Measurements from ENCODE around the gene MOCS3.
A peak's percentile ranks its signal among the peaks of the same experiment; 100 is the strongest.

MOCS3 gene

DNA sequence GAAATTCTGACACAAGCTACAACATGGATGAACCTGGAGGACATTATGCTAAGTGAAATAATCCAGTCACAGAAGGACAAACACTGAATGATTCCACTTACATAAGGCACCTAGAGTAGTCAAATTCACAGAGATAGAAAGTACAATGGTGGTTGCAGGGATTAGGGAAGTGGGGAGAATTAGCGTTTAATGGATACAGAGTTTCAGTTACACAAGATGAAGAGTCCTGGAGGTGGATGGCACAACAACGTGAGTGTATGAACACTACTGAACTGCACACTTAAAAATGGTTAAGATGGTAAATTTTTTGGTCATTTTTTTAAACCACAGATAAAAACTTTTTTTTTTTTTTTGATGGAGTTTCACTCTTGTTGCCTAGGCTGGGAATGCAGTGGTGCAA lies 24.7 kb downstream of the MOCS3 start:
- no peak for DNase-seq

DNA sequence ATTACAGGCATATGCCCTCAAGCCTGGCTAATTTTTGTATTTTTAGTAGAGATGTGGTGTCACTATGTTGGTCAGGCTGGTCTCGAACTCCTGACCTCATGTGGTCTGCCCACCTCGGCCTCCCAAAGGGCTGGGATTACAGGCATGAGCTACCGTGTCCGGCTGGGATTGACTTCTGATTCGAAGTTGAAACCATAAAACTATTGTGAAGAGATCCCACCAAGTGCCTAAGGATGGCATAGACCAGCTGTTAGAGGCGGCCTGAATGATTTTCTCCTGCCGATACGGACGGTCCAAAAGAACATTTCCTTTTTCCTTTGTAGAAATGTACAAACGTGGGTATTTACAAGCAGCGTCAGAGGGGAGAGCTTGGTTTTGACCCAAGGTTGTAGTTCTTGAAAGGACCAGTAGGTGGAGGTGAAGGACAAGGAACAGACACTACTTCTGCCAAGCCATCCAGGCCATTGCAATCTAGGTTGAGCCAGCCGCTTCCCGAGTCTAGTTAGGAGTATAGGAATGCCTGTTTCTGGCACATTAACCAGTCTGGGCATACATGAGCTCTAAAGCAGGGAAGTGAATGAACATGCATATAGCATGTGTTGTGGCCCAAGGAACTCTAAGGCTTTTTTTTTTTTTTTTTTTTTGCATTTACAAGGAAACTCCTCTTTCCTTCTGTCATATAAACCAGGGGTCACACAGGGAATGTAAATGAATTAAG lies 29.0 kb downstream of the MOCS3 start:
- peak; percentile 62 for DNase-seq

DNA sequence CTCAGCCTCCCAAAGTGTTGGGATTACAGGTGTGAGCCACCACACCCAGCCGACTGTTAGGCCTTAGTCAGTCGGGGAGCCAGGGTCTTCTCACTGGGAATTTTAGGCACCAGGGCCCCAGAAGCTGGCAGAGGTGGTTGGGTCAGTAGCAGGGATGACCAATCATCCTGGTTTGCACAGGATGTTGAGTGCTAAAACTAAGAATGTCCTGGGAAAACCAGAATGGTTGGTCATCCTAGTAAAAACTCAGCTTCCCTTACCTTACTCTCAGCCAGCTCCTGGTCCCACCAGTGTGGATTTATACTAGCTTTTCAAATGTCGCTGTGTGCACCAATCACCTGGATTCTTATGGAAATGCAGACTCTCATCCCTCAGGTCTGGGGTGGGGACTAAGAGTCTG lies 32.5 kb downstream of the MOCS3 start:
- no peak for DNase-seq

DNA sequence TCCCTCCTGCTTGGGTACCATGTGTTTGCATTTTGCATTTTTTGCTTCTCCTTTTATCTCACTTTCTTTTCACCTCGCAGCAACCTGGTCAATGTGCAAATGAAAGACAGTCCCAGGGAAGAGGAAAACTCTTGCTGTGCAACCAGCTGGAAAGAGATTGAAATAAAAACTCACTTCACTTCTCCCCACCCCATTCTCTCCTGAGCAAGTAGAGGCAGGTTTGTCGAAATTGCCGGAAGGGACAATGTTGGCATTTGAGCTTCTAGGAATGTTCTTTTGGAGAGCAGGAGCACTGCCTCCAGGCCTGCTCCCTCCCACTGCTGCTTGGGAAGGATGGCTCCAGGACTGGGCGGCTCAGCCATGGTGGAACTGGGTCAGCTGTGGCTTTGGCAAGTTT lies 33.7 kb downstream of the MOCS3 start:
- DNase-seq, result no peak

DNA sequence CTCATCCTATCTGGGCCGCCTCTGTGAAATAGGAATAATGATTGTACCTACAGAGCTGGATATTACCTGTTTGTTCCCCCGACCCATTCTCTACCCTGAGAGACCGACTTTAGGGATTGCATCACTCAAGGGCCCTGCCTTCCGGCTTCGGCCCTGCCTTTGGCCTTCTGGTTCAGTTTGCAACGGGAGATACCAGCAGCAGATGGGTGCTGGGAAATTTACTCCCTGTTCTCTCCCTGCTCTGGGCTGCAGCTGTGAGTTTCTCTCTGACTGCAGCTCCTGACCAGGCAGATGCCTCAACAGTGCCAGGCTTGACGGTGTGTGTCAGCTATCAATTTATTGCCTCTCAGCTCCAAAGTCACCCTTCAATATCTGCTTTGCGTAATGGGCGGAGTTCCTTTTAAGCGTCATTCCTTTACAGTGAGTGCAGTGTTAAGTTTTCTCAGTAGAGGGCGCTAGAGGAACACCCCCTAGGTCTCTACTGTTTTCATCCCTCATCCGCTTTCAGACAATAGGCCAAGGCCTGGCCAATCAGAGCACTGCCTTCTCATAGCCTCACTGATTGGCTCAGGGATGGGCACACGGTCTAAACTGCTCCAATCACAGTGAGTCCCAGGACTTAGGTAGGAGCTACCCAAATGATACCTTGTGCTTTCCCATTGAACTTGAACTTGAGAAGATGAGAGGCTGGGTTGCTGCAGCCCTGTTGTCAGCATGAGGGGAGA lies 34.3 kb downstream of the MOCS3 start:
- no peak for DNase-seq

DNA sequence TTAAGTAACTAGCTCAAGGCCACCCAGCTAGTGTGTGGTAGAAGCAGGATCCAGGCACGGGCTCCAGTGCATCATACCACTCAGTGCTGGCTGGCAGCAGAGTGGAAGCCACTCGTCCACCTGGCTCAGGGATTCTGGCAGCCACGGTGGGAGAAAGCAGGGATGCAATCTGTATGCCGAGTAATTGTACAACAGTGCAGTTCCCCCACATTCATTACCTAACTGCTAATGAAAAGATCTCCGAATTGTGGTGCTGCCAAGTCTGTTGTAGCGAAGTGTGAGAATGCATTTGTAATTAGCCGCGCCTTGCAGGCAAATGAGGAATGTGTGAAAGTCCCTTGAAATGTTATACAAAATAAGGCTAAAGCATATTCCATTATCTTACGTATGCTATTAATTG lies 35.3 kb downstream of the MOCS3 start:
- DNase-seq, result no peak

DNA sequence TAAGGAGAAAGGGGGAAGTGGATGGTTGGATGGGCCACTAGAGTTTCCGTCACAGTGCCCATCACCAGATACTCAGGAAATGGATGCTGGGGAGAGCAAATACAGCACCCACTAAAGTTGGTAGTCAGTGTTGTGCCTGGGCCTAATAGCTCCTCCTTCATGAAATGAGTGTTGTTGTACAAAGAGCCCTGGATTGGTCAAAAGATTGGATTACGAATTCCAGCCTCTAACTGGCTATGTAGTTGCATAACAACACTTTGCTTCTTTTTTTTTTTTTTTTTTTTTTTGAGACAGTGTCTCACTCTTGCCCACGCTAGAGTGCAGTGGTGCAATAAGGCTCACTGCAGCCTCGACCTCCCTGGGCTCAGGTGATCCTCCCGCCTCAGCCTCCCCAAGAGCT lies 36.9 kb downstream of the MOCS3 start:
- no peak for DNase-seq

DNA sequence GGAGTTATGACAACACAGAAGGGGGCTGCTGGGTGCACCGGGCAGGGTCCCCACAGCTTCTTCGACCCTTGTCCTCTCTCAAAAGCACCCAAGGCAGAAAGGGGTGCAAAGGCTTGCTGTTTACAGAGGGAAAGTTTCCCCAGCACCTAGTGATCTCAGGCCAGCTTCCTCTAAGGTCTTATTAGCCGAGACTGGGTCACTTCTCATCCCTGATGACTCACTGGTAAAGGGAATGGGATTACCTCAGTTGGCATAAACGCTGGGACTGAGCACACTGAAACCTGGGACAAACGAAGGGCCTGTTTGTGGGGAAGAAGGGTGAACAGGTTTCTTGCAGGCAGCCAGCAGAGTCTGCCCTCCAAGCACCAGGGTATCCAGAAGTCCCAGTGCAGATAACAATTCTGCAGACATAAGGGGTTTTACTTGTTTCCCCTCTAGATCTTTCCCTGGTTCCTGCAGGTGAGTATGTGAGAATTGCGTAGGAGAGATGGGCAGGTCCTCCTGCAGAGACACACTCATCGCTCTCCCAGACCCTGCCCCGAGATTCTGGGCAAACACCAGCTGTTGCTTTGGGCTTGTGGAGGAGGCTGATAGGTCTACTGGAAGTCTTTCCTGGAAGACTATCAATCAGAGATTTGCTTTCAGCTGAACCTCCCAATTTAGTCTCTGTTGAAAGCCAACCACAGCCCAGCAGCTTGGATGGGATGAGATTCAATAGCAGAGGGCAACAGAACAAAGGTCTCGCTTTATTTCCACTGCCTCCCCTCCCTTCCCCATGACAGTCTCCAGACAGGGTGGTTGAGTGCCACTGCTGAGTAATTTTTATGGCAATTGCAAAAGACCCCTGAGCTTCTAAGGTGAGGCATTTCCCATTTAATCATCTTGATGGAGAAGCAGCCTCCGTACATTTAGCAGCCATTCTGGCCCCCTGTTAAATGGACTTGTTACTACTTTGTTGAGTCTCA lies 38.6 kb downstream of the MOCS3 start:
- no peak for DNase-seq

DNA sequence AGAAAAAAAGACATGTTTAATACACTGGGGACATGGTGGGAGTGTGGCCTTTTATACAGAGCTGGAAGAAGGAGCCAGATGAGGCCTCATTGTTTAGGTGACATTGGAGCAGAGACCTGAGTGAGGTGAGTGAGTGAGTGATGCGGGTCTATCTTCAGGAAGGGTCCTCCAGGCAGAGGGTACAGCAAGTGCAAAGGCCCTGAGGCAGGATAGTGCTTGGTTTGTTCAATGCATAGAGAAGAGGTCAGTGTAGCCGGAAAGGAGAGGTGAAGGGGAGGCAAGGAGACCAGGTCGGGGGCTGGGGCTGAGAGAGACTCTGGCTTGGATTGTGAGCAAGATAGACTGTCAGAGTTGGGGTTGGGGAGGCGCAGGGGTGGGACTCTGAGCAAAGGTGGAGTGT lies 40.7 kb downstream of the MOCS3 start:
- DNase-seq, result no peak

DNA sequence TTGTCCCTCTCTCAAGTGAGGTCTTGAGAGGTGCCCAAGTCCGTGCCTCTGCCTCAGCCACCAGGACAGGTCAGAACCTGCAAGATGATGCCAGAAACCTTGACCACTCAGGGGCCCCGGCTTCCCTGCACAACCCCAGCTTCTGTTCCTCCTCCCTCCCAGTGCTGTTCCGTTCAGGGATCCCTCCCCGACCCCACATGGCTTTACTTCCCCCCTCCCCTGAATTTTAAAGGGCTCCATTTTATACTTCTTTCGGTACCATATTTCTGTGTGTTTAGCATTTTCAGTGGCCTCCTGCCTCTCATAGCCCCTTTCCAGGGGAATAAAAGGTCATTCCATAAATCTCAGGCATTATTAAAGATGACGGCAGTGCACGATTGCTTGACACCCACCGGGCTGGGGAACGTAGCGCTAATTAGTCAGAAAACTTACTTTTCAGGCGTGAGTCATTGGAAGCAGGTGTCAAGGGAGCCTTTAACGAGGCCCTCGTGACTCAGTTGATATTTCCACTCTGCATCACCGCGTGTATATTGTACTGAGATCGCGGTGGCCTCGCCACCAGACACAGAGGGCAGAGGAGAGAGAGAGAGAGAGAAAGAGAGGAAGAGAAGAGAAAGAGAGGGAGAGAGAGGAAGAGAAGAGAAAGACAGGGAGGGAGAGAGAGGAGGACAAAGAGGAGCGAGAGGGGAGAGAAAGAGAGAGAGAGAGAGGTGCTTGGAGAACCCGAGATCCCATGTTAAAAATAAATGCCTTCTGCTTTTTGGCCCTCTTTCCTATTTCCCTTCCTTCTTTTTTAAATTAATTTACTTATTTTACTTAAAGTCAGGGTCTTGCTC lies 43.0 kb downstream of the MOCS3 start:
- no peak for DNase-seq

DNA sequence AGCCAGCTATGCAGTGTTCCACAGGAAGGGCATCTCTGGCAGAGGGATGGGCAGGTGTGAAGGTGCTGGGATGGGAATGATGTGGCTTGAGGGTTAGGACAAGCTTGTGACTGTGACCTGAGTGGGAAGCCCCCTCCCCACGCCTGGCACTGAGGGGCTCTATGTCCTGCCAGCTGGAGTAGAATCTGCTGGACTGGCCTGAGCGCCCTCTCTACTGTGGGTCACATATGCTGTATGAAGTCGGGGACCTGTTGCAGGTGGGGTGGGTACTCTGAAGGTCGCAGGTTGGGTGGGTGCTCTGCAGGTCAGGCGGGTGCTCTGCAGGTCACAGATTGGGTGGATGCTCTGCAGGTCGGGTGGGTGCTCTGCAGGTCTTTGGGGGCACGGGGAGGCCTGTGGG lies 44.0 kb downstream of the MOCS3 start:
- no peak for DNase-seq

DNA sequence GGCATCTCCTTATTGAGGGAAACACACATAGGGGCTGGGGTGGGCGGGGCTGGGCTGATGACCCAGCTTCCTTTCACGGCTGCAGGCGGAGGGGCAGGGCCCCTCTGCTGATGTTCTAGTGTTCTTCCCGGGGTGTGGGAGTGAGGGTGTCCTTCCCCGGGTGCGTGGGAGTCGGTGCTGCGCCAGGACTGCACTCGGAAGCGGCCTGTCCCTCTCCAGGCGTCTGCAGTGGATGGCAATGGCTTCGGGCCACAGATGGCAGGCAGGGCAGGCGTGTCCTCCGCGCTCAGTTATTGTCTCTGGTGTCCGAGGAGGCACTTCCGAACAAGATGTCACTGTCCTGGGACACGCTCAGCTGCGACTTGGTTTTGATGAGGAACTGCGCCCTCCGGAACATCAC lies 45.1 kb downstream of the MOCS3 start:
- DNase-seq, result no peak

DNA sequence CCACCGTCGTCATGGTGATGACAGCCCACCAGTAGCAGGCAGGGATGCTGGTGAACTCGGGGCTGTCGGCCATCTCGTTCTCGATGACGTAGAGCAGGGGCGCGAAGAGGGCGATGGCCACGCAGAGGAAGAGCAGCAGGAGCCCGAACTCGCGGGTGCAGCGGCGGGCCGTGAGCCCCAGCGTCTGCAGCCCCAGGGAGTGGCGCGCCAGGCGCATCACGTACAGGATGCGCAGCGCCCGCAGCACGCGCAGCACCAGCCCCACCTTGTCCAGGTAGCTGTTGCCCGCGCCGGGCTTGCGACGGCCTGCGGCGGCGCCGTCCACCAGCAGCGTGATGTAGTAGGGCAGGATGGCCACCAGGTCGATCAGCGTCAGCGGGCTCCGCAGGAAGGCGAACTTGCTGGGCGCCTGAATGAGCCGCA lies 45.7 kb downstream of the MOCS3 start:
- DNase-seq, result no peak

DNA sequence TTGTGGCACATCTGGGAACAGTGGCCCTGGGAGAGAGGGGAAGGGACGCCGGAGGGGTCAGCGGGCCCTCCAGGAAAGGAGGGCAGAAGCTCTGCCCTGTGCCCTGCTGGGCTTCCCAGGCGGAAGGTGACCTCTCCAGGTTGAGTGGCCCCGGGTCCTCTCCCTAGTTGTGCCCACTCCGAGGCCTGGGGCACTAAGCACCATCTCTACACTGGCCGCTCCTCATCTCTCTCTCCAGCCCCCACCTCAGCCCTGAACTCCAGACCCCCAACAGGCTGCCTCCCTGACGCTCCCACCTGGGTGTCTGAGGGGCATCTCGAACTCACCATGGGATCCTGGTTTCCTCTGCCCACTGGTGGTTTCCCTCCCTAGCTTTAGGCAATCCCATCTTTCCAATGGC lies 46.2 kb downstream of the MOCS3 start:
- no peak for DNase-seq

DNA sequence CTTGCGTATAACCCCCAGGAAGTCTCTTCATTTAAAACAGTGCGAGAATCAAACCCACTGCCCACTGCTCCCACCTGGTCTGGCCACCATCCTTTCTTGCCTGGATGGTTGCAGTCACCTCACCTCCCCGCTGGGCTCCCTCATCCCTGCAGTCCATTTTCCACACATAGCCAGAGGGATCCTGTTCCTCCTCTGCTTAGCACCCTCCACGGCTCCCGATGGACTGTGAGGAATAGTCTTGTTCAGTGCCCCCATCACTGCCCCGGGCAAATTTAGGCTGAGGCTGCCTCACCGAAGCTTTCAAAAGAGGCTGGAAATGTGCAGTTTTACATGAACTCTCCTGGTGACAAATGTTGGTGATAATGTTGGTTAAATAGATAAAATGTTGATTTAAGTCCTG lies 46.6 kb downstream of the MOCS3 start:
- DNase-seq, result no peak

DNA sequence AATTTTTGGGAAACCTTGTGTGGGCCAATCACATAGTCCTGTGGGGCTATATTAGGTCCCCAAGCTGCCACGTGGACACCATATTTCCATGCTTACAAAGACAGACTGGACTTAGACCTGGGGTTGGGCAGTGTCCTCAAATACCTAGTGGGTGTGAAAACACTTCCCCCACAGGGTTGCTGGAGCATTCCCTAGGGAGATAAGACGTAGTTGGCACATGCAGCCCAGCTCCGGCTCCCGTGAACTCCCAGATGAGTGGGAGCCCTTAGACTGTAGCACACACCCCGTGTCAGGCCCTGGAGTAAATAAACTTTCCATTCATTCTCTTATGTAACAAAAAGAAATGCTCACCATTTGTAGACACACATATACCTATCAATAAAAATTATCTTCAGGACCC lies 50.1 kb downstream of the MOCS3 start:
- DNase-seq, result no peak

DNA sequence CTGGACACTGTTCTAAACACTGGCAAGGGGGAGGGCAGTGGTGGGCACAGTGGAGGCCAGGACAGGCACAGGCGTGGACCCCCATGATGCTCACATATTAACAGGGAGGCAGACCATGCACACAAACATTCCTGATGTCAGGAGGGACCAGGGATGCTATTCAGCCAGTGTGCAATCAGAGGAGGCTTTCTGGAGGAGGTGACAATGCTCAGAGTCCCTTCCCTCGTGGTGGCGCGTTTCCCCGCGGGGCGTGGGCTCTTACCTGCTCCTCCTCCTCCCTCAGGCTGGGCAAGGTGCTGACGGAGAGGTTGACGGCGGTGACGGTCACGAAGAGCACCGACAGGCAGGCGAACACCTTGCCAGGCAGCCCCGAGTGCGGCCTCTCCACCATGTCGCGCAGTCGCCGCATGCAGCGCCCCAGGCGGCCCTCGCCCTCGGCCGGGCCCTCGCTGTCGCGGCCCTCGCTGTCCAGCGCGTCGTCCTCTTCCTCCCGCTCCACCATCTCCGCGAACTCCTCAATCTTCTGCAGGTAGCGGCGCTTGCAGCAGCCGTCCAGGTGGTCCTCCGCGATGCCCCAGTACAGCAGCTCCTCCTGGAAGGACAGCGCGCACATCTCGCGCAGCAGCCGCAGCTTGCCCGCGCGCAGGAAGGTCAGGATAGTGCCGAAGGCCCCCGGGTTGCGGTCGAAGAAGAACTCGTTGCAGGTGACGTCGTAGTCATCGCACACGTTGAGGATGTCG lies 50.9 kb downstream of the MOCS3 start:
- DNase-seq, result no peak

DNA sequence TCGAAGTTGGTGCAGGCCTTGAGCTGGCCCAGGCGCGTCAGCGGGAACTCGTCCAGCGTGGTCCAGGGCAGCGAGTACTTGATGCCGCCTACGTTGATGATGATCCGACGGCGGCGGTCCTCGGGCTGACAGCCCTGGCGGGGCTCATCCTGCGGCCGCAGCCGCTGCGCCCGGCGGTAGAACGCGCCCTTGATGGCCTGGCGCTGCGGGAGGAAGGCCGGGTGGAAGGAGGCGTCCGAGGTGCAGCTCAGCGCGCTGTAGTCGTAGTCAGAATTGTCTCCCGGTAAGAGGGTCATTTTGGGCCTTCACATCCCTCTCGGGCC lies 51.4 kb downstream of the MOCS3 start:
- DNase-seq, result no peak

DNA sequence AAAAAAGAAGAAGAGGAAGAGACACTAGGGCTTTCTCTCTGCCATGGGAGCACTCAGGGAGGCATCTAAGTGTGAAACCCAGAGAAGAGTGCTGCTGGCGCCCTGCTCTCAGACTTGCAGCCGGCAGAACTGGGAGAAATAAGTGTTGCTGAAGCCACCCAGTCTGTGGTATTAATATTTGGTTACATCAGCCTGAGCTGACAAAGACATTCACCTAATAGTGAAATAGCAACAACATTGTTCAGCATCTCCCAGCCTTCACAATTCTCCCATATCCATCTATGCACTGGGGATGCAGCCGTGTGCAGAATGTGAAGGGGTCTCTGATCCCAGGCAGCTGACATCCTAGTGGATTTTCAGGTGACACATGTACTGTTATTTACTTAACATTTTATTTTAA lies 52.3 kb downstream of the MOCS3 start:
- no peak for DNase-seq

DNA sequence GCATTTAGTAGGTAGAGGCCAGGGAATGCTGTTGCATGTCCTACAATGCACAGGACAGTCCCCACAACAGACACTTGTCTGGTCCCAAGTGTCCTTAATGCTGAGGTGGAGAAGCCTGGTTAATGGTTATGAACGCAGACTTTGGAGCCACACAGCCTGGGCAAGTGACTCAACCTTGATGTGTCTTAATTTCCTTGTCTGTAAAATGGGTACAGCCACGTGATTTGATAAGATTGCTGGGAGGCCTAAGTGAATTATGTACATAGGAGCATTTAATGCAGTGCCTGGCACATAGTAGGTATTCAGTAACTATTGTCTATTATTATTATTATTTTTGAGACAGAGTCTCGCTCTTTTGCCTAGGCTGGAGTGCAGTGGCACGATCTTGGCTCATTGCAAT lies 52.9 kb downstream of the MOCS3 start:
- DNase-seq, result no peak

DNA sequence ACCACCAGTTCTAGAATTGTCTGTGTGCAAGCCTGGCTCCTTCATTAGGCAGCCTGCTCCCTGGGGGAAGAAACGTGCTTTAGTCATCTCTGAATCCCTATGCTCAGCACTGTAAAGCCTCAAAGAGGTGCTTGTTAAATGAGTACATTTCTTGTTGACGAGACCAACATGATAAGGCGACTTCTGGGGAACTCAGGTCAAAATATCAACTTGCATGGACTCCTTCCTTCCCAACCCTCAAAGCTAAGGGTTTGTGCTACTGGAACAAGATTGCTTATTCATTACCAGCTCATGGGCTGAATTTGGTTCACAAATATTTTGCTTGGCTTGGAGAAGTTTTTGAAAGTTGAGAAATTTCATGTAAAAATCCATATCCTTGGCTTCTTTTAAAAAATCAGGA lies 53.7 kb downstream of the MOCS3 start:
- no peak for DNase-seq

Measured in activated gamma-delta T cell treated with Interleukin-2 at 50 U/mL for 16 hours (primary cell).